ENCODE measurements around the gene ELK3.

Gene ELK3

GRCh38 chr12:96250119-96250685 lies 56.0 kb downstream of the ELK3 start:
- Histone ChIP-seq H3K27me3 (ENCODE audit: control insufficient read depth, insufficient read depth, low read length) (no peaks in the 10 kb centered on the region), H3K9ac (ENCODE audit: low read length) (no peak overlapping the region), H3K9me3 (ENCODE audit: control insufficient read depth, low read depth, low read length) (no peaks in the 10 kb centered on the region), H3K27ac (ENCODE audit: low read length) (no peak overlapping the region), H3K4me1 (ENCODE audit: control insufficient read depth, low read depth, low read length) (no peaks in the 10 kb centered on the region), H3K4me3 (ENCODE audit: low read length) (no peak overlapping the region), H3K36me3 (ENCODE audit: control insufficient read depth, low read depth, low read length) (peaks cover 4% of the 10 kb centered on the region)

DNA sequence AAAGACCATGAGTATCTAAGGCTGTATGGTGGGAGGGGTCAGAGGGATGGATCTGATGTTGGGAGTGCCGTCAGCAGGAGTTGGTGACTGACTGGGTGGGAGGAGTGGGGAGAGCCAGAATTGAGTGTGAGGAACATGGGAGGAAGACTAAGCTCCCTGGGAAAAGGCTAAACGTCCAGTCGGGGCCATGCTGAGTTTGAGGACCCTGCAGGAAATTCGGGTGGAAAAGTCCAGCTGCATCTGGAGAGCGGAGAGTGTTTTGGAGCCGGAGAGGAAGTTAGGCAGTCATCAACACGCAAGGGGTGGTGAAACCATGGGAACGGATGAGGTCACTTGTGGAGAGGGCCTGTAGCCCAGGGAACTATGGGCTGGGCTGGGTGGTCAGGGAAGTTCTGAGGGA lies 60.9 kb downstream of the ELK3 start:
- Histone ChIP-seq H3K9me3 (ENCODE audit: control insufficient read depth, low read depth, low read length) (no peaks in the 10 kb centered on the region), H3K4me1 (ENCODE audit: control insufficient read depth, low read depth, low read length) (peaks cover 12% of the 10 kb centered on the region), H3K27me3 (ENCODE audit: control insufficient read depth, insufficient read depth, low read length) (no peaks in the 10 kb centered on the region), H3K4me3 (ENCODE audit: low read length) (no peak overlapping the region), H3K9ac (ENCODE audit: low read length) (no peak overlapping the region), H3K27ac (ENCODE audit: low read length) (no peak overlapping the region), H3K36me3 (ENCODE audit: control insufficient read depth, low read depth, low read length) (no peaks in the 10 kb centered on the region)

DNA sequence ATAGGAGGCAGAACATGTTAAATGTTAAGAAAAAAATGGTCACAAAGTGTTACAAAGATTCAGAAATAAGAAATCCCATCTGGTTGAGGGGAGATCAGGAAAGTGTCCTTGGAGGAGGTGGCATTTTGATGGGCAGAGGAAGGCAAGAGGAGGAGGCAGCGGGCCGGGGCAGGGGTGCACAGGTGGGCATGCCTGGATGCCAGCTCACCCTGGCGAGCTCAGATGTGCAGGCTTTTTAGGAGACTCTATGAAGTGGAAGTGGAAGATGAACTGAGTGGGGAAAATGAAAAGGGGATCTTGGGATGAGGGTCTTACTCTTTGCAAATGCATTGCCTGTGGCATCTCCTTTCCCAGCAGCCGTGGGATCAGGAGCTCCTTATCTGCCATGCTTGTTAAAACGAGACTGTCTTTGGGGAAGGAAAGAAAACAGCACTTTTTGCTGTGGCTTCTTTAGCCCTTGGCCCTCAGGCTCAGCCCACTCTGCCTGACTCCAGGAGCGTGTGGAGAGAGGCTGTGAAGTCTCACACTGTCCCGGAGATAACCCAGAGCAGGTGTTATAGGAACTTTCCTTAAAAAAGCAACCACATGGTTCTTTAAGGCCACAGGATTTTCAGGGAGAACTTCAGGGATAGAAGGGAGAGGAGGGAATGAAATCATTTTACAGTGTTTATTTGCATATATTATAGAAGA lies 62.6 kb downstream of the ELK3 start:
- Histone ChIP-seq H3K4me1 (ENCODE audit: control insufficient read depth, low read depth, low read length) (peaks cover 12% of the 10 kb centered on the region), H3K9ac (ENCODE audit: low read length) (no peak overlapping the region), H3K27me3 (ENCODE audit: control insufficient read depth, insufficient read depth, low read length) (no peaks in the 10 kb centered on the region), H3K9me3 (ENCODE audit: control insufficient read depth, low read depth, low read length) (no peaks in the 10 kb centered on the region), H3K27ac (ENCODE audit: low read length) (no peak overlapping the region), H3K36me3 (ENCODE audit: control insufficient read depth, low read depth, low read length) (peaks cover 4% of the 10 kb centered on the region), H3K4me3 (ENCODE audit: low read length) (no peak overlapping the region)

DNA sequence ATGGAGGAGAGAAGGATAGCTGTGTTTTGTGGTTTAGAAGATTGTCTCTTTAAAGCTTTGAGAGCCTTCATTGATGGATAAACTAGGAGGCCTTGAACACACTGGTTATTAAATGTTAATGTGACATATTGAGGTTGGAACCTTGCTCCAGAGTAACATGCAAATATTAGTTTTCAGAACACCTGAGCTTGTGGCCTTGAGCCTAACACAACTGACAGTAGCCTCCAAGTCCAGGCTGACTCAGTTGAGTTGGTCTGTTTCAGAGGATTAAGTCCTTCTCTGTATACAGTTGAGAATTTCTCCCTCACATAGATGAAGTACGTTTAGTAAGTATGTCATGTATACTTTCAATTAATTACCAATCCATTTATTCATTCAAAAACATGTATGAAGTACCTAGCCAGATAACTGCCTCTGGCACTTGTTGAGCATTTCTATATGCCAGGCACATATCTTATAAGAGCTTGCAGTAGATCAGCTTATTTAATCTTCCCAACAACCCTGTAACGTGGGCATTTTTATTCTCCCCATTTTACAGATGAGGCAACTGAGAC lies 63.5 kb downstream of the ELK3 start:
- no peak overlapping the region for H3K27ac ChIP-seq (ENCODE audit: low read length)
- H3K4me1 ChIP-seq (ENCODE audit: control insufficient read depth, low read depth, low read length): peaks cover 12% of the 10 kb centered on the region
- peaks cover 4% of the 10 kb centered on the region for H3K36me3 ChIP-seq (ENCODE audit: control insufficient read depth, low read depth, low read length)

GRCh38 chr12:96258104-96258961 lies 64.2 kb downstream of the ELK3 start:
- H3K4me1 ChIP-seq (ENCODE audit: control insufficient read depth, low read depth, low read length): peaks cover 12% of the 10 kb centered on the region
- H3K9me3 ChIP-seq (ENCODE audit: control insufficient read depth, low read depth, low read length): no peaks in the 10 kb centered on the region
- peaks cover 4% of the 10 kb centered on the region for H3K36me3 ChIP-seq (ENCODE audit: control insufficient read depth, low read depth, low read length)
- H3K27me3 ChIP-seq (ENCODE audit: control insufficient read depth, insufficient read depth, low read length): no peaks in the 10 kb centered on the region
- no peak overlapping the region for H3K27ac ChIP-seq (ENCODE audit: low read length)
- H3K4me3 ChIP-seq (ENCODE audit: low read length): no peak overlapping the region
- H3K9ac ChIP-seq (ENCODE audit: low read length): no peak overlapping the region

More for the DNA sequence above, 63.5 kb downstream of the ELK3 start:
- H3K9me3 ChIP-seq (ENCODE audit: control insufficient read depth, low read depth, low read length): no peaks in the 10 kb centered on the region
- no peak overlapping the region for H3K4me3 ChIP-seq (ENCODE audit: low read length)
- no peaks in the 10 kb centered on the region for H3K27me3 ChIP-seq (ENCODE audit: control insufficient read depth, insufficient read depth, low read length)
- no peak overlapping the region for H3K9ac ChIP-seq (ENCODE audit: low read length)

DNA sequence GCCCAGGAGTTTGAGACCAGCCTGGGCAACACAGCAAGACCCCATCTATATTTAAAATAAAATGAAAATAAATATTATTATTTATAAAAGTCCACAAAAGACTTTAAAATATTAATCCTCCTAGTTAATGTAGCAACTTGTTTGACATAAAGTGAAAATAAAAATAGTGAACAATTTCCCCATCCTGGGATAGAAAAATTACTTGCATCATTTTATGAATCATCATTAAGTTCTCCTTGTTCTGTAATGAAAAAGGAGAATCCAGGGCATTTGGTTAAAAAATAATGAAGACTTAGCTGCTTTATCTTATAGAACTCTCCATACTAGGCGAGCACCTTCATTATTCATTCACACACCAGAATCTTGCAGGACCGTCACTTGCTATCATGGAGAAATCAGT lies 66.1 kb downstream of the ELK3 start:
- Histone ChIP-seq H3K4me1 (ENCODE audit: control insufficient read depth, low read depth, low read length) (peaks cover 12% of the 10 kb centered on the region), H3K36me3 (ENCODE audit: control insufficient read depth, low read depth, low read length) (peaks cover 7% of the 10 kb centered on the region), H3K27me3 (ENCODE audit: control insufficient read depth, insufficient read depth, low read length) (no peaks in the 10 kb centered on the region), H3K9ac (ENCODE audit: low read length) (no peak overlapping the region), H3K4me3 (ENCODE audit: low read length) (no peak overlapping the region), H3K27ac (ENCODE audit: low read length) (no peak overlapping the region), H3K9me3 (ENCODE audit: control insufficient read depth, low read depth, low read length) (no peaks in the 10 kb centered on the region)

DNA sequence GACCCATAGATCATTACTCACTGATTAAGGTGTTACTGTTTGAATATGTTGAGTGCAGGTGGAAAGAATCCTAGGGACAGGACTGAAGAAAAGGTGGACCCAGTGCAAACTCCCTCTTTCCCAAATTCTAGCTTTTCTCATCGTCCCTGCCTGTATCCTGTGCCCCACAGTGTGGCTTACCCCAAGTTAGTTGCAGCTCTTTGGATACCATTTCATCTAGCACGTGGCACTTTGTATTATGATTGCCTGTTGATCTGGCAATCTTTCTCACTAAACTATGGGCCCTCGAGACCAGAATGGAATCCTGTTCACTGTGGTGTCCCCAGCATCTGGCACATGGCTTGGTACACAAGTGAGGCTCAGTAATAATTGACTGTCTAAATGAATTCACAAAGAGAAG lies 66.5 kb downstream of the ELK3 start:
- Histone ChIP-seq H3K27me3 (ENCODE audit: control insufficient read depth, insufficient read depth, low read length) (no peaks in the 10 kb centered on the region), H3K4me1 (ENCODE audit: control insufficient read depth, low read depth, low read length) (peaks cover 12% of the 10 kb centered on the region), H3K27ac (ENCODE audit: low read length) (no peak overlapping the region), H3K9me3 (ENCODE audit: control insufficient read depth, low read depth, low read length) (no peaks in the 10 kb centered on the region), H3K4me3 (ENCODE audit: low read length) (no peak overlapping the region), H3K9ac (ENCODE audit: low read length) (no peak overlapping the region), H3K36me3 (ENCODE audit: control insufficient read depth, low read depth, low read length) (peaks cover 7% of the 10 kb centered on the region)

GRCh38 chr12:96261557-96261956 lies 67.4 kb downstream of the ELK3 start:
- Histone ChIP-seq H3K4me1 (ENCODE audit: control insufficient read depth, low read depth, low read length) (peaks cover 12% of the 10 kb centered on the region), H3K4me3 (ENCODE audit: low read length) (no peak overlapping the region), H3K9me3 (ENCODE audit: control insufficient read depth, low read depth, low read length) (no peaks in the 10 kb centered on the region), H3K36me3 (ENCODE audit: control insufficient read depth, low read depth, low read length) (peaks cover 7% of the 10 kb centered on the region), H3K9ac (ENCODE audit: low read length) (no peak overlapping the region), H3K27ac (ENCODE audit: low read length) (no peak overlapping the region), H3K27me3 (ENCODE audit: control insufficient read depth, insufficient read depth, low read length) (no peaks in the 10 kb centered on the region)

DNA sequence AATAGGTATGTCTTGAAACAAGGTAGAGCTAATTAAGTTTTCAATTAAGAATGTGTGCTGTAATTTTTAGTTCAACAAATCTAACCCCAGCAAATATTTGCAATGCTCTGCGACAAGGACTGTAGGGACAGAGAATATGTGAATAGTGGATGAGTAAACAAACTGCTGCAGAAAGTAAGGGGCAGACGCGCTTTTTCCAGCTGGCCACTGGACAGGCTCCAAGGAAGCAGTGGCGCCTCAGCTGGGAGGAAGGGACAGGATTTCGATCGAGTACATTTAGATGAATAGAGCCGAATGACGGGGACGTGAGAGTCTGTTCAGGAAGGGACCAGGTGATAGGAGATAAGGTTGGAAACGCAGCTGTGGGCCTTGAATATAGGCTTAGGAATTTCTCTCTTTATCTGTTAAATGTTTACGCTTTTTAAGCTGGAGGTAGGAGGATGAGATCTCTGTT lies 69.3 kb downstream of the ELK3 start:
- Histone ChIP-seq H3K4me1 (ENCODE audit: control insufficient read depth, low read depth, low read length) (peaks cover 6% of the 10 kb centered on the region), H3K9me3 (ENCODE audit: control insufficient read depth, low read depth, low read length) (no peaks in the 10 kb centered on the region), H3K36me3 (ENCODE audit: control insufficient read depth, low read depth, low read length) (peaks cover 7% of the 10 kb centered on the region), H3K4me3 (ENCODE audit: low read length) (no peak overlapping the region), H3K9ac (ENCODE audit: low read length) (no peak overlapping the region), H3K27me3 (ENCODE audit: control insufficient read depth, insufficient read depth, low read length) (no peaks in the 10 kb centered on the region), H3K27ac (ENCODE audit: low read length) (no peak overlapping the region)

GRCh38 chr12:96265400-96265799 lies 71.2 kb downstream of the ELK3 start:
- H3K9me3 ChIP-seq (ENCODE audit: control insufficient read depth, low read depth, low read length): no peaks in the 10 kb centered on the region
- H3K4me1 ChIP-seq (ENCODE audit: control insufficient read depth, low read depth, low read length): no peaks in the 10 kb centered on the region
- H3K4me3 ChIP-seq (ENCODE audit: low read length): no peak overlapping the region
- H3K36me3 ChIP-seq (ENCODE audit: control insufficient read depth, low read depth, low read length): peaks cover 10% of the 10 kb centered on the region
- no peak overlapping the region for H3K27ac ChIP-seq (ENCODE audit: low read length)
- no peak overlapping the region for H3K9ac ChIP-seq (ENCODE audit: low read length)
- H3K27me3 ChIP-seq (ENCODE audit: control insufficient read depth, insufficient read depth, low read length): no peaks in the 10 kb centered on the region

GRCh38 chr12:96265836-96266235 lies 71.7 kb downstream of the ELK3 start:
- Histone ChIP-seq H3K9ac (ENCODE audit: low read length) (no peak overlapping the region), H3K27me3 (ENCODE audit: control insufficient read depth, insufficient read depth, low read length) (no peaks in the 10 kb centered on the region), H3K4me1 (ENCODE audit: control insufficient read depth, low read depth, low read length) (no peaks in the 10 kb centered on the region), H3K4me3 (ENCODE audit: low read length) (no peak overlapping the region), H3K36me3 (ENCODE audit: control insufficient read depth, low read depth, low read length) (peaks cover 7% of the 10 kb centered on the region), H3K27ac (ENCODE audit: low read length) (no peak overlapping the region), H3K9me3 (ENCODE audit: control insufficient read depth, low read depth, low read length) (no peaks in the 10 kb centered on the region)
